SK-N-SH (cell line): Measurements from ENCODE around the gene NFKB2. TPM values are rescaled to one million over a fixed set of nuclear protein-coding genes. Genes with fewer than 3 reads are reported as not detected.
A peak's percentile ranks its signal among the peaks of the same experiment; 100 is the strongest.

Source experiments
- CTCF ChIA-PET: fragments of 300-600, 350-600 bp; formaldehyde crosslinking; extraction: SDS; loops from one replicate; lab custom pipeline; 2021; lab: Yijun Ruan, JAX
- POLR2A ChIA-PET: fragments of 350-600 bp; sonication (Branson Sonifier 250); formaldehyde crosslinking; extraction: SDS; loops from one replicate; lab custom pipeline; 2020; ENCODE audit warnings: antibody characterized with exemption, inconsistent platforms; lab: Yijun Ruan, JAX
- DNase-seq: peaks from one replicate; pipeline ENCODE4 v3.0.0; 2012
- H2AFZ ChIP-seq: fragments of 200-600 bp; sonication (generic); 2 replicates; pipeline ENCODE4 v1.8.1; 2016; ENCODE audit warnings: antibody characterized with exemption, mild to moderate bottlenecking, low read depth
- H3F3A ChIP-seq: fragments of 200-600 bp; sonication (generic); replicated peaks from 2 replicates; pipeline ENCODE3; 2016; ENCODE audit warnings: antibody characterized with exemption, mild to moderate bottlenecking; ENCODE audit not compliant: insufficient read depth
- H3K27ac ChIP-seq, 2 experiments: fragments of 200-500 bp in 1 of 2; fragments of 200-600 bp in 1 of 2; sonication (Bioruptor generic) in 1 of 2; sonication (generic), shearing (Covaris generic) in 1 of 2; 2 replicates each; pipeline versions ENCODE4 v1.5.1 to v1.6.1; 2014 to 2016; ENCODE audit warnings: low read depth in 2 of 2, inconsistent platforms in 1 of 2, low read length in 1 of 2, mild to moderate bottlenecking in 1 of 2, mixed read lengths in 1 of 2
- H3K27me3 ChIP-seq: fragments of 200-600 bp; sonication (generic), shearing (Covaris generic); 2 replicates; pipeline ENCODE4 v1.6.1; 2016; ENCODE audit warnings: mixed run types; ENCODE audit not compliant: insufficient read depth
- H3K36me3 ChIP-seq, 2 experiments: fragments of 200-500 bp in 1 of 2; fragments of 200-600 bp in 1 of 2; sonication (Bioruptor generic) in 1 of 2; sonication (generic) in 1 of 2; replicated peaks in 1 of 2; 2 replicates each; pipeline versions ENCODE3 to v1.5.1; 2014 to 2016; ENCODE audit warnings: low read length in 1 of 2, mild to moderate bottlenecking in 1 of 2; ENCODE audit not compliant: insufficient read depth in 2 of 2, control insufficient read depth in 1 of 2
- H3K4me1 ChIP-seq, 2 experiments: fragments of 200-500 bp in 1 of 2; fragments of 200-600 bp in 1 of 2; sonication (Bioruptor generic) in 1 of 2; sonication (generic), shearing (Covaris generic) in 1 of 2; 2 replicates each; pipeline versions ENCODE4 v1.5.1 to v1.6.1; 2014 to 2016; ENCODE audit warnings: low read depth in 1 of 2, low read length in 1 of 2, mixed run types in 1 of 2; ENCODE audit not compliant: insufficient read depth in 2 of 2, control insufficient read depth in 1 of 2
- H3K4me2 ChIP-seq: fragments of 200-600 bp; sonication (generic), shearing (Covaris generic); 2 replicates; pipeline ENCODE4 v1.6.1; 2017; ENCODE audit warnings: mixed run types
- H3K4me3 ChIP-seq, 2 experiments: fragments of 200-500 bp in 1 of 2; fragments of 200-600 bp in 1 of 2; sonication (Bioruptor generic) in 1 of 2; sonication (generic), shearing (Covaris generic) in 1 of 2; 2 replicates each; pipeline versions ENCODE4 v1.5.1 to v1.8.1; 2014 to 2016; ENCODE audit warnings: low read depth in 2 of 2, inconsistent platforms in 1 of 2, low read length in 1 of 2, mild to moderate bottlenecking in 1 of 2, mixed read lengths in 1 of 2, moderate library complexity in 1 of 2
- H3K79me2 ChIP-seq: fragments of 200-600 bp; sonication (generic); 2 replicates; pipeline ENCODE4 v1.8.1; 2017; ENCODE audit warnings: mild to moderate bottlenecking; ENCODE audit not compliant: insufficient read depth
- H3K9ac ChIP-seq: fragments of 200-600 bp; sonication (generic); 2 replicates; pipeline ENCODE4 v1.6.1; 2017; ENCODE audit warnings: mixed run types
- H3K9me2 ChIP-seq: fragments of 200-600 bp; sonication (generic); 2 replicates; pipeline ENCODE4 v1.6.1; 2017; ENCODE audit warnings: mixed run types
- H3K9me3 ChIP-seq: fragments of 200-600 bp; sonication (generic); 2 replicates; pipeline ENCODE4 v1.6.1; 2017; ENCODE audit warnings: mixed run types, mild to moderate bottlenecking, moderate library complexity
- H4K20me1 ChIP-seq: fragments of 200-600 bp; sonication (generic); 2 replicates; pipeline ENCODE4 v1.6.1; 2017; ENCODE audit warnings: mild to moderate bottlenecking, mixed run types; ENCODE audit not compliant: insufficient read depth
- CHD2 ChIP-seq: fragments of 150-350 bp; IDR thresholded peaks from 2 replicates; pipeline ENCODE4 v1.6.1; 2018; ENCODE audit warnings: low read length; ENCODE audit not compliant: partially characterized antibody
- FOXJ3 ChIP-seq: sonication (generic); formaldehyde crosslinking; IDR thresholded peaks from 2 replicates; pipeline ENCODE4 v1.5.1; 2020; ENCODE audit warnings: mild to moderate bottlenecking, missing genetic modification reagents
- FOXM1 ChIP-seq: IDR thresholded peaks from 2 replicates; pipeline ENCODE4 v1.4.0; 2012; ENCODE audit warnings: low read depth, mild to moderate bottlenecking
- MXI1 ChIP-seq: IDR thresholded peaks from 2 replicates; pipeline ENCODE4 v1.6.1; 2012; ENCODE audit warnings: mild to moderate bottlenecking, low read depth, low read length, improper control_type of control experiment
- NFIC ChIP-seq: IDR thresholded peaks from 2 replicates; pipeline ENCODE4 v1.4.0; 2012; ENCODE audit warnings: borderline replicate concordance
- NRF1 ChIP-seq: IDR thresholded peaks from 2 replicates; pipeline ENCODE4 v1.6.1; 2012; ENCODE audit warnings: low read depth, mild to moderate bottlenecking, low read length
- RAD21 ChIP-seq: IDR thresholded peaks from 2 replicates; pipeline ENCODE4 v1.6.1; 2012; ENCODE audit warnings: mild to moderate bottlenecking, low read length
- RXRA ChIP-seq: IDR thresholded peaks from 2 replicates; pipeline ENCODE4 v1.4.0; 2012; ENCODE audit warnings: low read depth, mild to moderate bottlenecking, borderline replicate concordance
- SIN3A ChIP-seq: IDR thresholded peaks from 2 replicates; pipeline ENCODE4 v1.6.1; 2012; ENCODE audit warnings: low read depth, mild to moderate bottlenecking, low read length, moderate library complexity, borderline replicate concordance
- TCF12 ChIP-seq: IDR thresholded peaks from 2 replicates; pipeline ENCODE4 v1.4.0; 2012
- TEAD4 ChIP-seq: IDR thresholded peaks from 2 replicates; pipeline ENCODE4 v1.4.0; 2012; ENCODE audit warnings: mild to moderate bottlenecking, borderline replicate concordance; ENCODE audit not compliant: insufficient read depth
- ZBTB33 ChIP-seq: IDR thresholded peaks from 2 replicates; pipeline ENCODE4 v1.4.0; 2012; ENCODE audit warnings: low read depth, borderline replicate concordance
- WGBS: methylation state at CpG from one replicate; pipeline ENCODE4 v1.1.6; 2017; ENCODE audit warnings: low lambda C conversion rate; 5-methylcytosine and 5-hydroxymethylcytosine counted together
- polyA plus RNA-seq, 3 experiments: library from polyadenylated mRNA; depleted of rRNA; stranded (reverse); fragments of >200 nt; gene quantifications; 2 replicates each; pipeline ENCODE4 v1.2.3, GENCODE V29; 2012
- TF ChIP-seq, protein P1 (sequence below): fragments of 150-350 bp; IDR thresholded peaks from 2 replicates; pipeline ENCODE4 v1.6.1; 2017; ENCODE audit warnings: antibody characterized with exemption, low read length, low read depth, borderline replicate concordance
- TF ChIP-seq, protein P2 (sequence below): IDR thresholded peaks from 2 replicates; pipeline ENCODE4 v1.4.0; 2012; ENCODE audit warnings: low read depth
- TF ChIP-seq, protein P3 (sequence below): IDR thresholded peaks from 2 replicates; pipeline ENCODE4 v1.4.0; 2012; ENCODE audit warnings: low read depth, borderline replicate concordance
- TF ChIP-seq, protein P4 (sequence below): IDR thresholded peaks from 2 replicates; pipeline ENCODE4 v1.6.1; 2012; ENCODE audit warnings: mild to moderate bottlenecking, low read depth, low read length, moderate library complexity

Gene NFKB2
- polyA plus RNA-seq, 1 of the 3 experiments (the other 2 are of a cell fraction): 26.6 TPM

DNA sequence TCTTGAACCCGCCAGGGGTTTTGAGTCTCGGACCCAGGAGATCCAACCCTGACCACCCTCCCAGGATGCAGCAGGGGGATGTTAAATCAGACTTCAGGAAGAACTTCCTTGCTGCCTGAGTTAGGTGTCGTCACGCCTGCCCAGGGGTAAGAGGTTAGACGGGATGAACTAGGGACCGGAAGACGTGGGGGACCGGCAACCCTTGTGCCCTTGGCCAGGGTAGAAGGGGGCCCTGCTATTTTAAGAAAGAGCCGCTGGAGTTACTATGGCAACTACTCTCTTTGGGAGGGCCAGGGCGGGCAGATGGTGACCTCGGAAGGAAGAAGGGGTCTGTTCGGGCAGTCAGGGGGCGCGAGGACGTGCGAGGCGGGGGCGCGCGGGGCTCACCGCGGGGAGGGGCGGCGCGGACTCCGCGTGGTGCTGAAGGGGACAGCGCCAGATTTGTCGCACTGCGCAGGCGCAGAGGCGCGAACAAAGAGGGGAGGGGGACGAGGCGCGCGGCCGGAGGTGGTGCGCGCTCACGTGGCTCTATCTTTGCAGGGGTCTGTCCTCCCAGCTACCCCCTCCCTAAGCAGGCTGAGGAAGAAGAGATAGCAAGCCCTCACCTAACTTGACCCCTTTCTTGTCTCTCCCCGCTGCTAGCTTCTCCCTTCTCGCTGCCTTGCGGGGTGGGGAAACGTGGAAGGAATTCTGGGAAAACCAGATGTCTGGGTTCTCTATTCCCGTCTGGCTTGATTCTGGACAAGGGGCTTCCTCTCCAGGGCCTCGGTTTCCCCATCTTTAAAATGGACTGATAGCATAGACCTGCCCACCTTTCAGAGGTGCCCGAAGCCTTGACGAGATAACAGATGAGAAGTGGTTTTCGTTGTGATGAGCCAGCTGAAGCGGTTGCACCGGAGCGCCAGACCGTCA lies 24.0 kb downstream of the NFKB2 start:
- POLR2A ChIA-PET: interaction anchor here (0.6 to 4.2 kb wide), 7 partner anchors 13 to 42 kb away, joined by 3 to 41 read pairs (median 5); partner anchors contain the start of genes C10orf95 and CUEDC2
- TF ChIP-seq SIN3A (no peak), TEAD4 (no peak), FOXM1 (no peak), NFIC (no peak), RXRA (no peak), FOXJ3 (no peak), TCF12 (no peak), MXI1 (peak; percentile 96; the same call in 1 of the 2 replicates), ZBTB33 (no peak), NRF1 (peak; percentile 83), RAD21 (no peak), CHD2 (no peak)
- TF ChIP-seq, protein P1, sequence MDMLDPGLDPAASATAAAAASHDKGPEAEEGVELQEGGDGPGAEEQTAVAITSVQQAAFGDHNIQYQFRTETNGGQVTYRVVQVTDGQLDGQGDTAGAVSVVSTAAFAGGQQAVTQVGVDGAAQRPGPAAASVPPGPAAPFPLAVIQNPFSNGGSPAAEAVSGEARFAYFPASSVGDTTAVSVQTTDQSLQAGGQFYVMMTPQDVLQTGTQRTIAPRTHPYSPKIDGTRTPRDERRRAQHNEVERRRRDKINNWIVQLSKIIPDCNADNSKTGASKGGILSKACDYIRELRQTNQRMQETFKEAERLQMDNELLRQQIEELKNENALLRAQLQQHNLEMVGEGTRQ: no peak
- TF ChIP-seq, protein P2, sequence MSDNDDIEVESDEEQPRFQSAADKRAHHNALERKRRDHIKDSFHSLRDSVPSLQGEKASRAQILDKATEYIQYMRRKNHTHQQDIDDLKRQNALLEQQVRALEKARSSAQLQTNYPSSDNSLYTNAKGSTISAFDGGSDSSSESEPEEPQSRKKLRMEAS: no peak
- TF ChIP-seq, protein P3, sequence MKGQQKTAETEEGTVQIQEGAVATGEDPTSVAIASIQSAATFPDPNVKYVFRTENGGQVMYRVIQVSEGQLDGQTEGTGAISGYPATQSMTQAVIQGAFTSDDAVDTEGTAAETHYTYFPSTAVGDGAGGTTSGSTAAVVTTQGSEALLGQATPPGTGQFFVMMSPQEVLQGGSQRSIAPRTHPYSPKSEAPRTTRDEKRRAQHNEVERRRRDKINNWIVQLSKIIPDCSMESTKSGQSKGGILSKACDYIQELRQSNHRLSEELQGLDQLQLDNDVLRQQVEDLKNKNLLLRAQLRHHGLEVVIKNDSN: no peak
- TF ChIP-seq, protein P4, sequence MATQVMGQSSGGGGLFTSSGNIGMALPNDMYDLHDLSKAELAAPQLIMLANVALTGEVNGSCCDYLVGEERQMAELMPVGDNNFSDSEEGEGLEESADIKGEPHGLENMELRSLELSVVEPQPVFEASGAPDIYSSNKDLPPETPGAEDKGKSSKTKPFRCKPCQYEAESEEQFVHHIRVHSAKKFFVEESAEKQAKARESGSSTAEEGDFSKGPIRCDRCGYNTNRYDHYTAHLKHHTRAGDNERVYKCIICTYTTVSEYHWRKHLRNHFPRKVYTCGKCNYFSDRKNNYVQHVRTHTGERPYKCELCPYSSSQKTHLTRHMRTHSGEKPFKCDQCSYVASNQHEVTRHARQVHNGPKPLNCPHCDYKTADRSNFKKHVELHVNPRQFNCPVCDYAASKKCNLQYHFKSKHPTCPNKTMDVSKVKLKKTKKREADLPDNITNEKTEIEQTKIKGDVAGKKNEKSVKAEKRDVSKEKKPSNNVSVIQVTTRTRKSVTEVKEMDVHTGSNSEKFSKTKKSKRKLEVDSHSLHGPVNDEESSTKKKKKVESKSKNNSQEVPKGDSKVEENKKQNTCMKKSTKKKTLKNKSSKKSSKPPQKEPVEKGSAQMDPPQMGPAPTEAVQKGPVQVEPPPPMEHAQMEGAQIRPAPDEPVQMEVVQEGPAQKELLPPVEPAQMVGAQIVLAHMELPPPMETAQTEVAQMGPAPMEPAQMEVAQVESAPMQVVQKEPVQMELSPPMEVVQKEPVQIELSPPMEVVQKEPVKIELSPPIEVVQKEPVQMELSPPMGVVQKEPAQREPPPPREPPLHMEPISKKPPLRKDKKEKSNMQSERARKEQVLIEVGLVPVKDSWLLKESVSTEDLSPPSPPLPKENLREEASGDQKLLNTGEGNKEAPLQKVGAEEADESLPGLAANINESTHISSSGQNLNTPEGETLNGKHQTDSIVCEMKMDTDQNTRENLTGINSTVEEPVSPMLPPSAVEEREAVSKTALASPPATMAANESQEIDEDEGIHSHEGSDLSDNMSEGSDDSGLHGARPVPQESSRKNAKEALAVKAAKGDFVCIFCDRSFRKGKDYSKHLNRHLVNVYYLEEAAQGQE: peak; percentile 95
- Histone ChIP-seq H3K9me2 (no peaks in the 10 kb centered on the region), H3K9ac (no peak overlapping the region), H3K9me3 (no peaks in the 10 kb centered on the region), H3K79me2 (no peaks in the 10 kb centered on the region), H3K4me2 (peak overlapping the region; percentile 84), H3K4me1 (peaks cover 0 to 29% of the 10 kb centered on the region in 2 experiments; a peak in 2 of 4 replicates), H2AFZ (peak overlapping the region; percentile 85), H3K27me3 (no peaks in the 10 kb centered on the region), H3K27ac (peak overlapping the region in 1 of 2 experiments; percentile 99; a peak in 3 of 4 replicates), H3F3A (peaks cover 15% of the 10 kb centered on the region), H4K20me1 (no peaks in the 10 kb centered on the region), H3K4me3 (peak overlapping the region; percentile 77 to 90), H3K36me3 (peaks cover 0 to 17% of the 10 kb centered on the region in 2 experiments)
- WGBS: under 1% methylated on average over 23 of the region's 54 CpGs
- DNase-seq: peak; percentile 92
- CTCF ChIA-PET: interaction anchor here (1.1 to 18.3 kb wide), 7 partner anchors 8 to 250 kb away, joined by 3 to 359 read pairs (median 26); partner anchors contain the start of genes CUEDC2, NFKB2 and SUFU
